ENCODE data around the gene TRIM34. TPM values are rescaled to one million over a fixed set of nuclear protein-coding genes. Genes with fewer than 3 reads are reported as not detected.
A peak's percentile ranks its signal among the peaks of the same experiment; 100 is the strongest.

Gene TRIM34
- total and polyA plus RNA-seq, 10 of the 15 experiments (the other 5 are each of a cell fraction or from before 2014, with no cell fraction given): 16.7 to 51.4 (median 21.5) TPM

DNA sequence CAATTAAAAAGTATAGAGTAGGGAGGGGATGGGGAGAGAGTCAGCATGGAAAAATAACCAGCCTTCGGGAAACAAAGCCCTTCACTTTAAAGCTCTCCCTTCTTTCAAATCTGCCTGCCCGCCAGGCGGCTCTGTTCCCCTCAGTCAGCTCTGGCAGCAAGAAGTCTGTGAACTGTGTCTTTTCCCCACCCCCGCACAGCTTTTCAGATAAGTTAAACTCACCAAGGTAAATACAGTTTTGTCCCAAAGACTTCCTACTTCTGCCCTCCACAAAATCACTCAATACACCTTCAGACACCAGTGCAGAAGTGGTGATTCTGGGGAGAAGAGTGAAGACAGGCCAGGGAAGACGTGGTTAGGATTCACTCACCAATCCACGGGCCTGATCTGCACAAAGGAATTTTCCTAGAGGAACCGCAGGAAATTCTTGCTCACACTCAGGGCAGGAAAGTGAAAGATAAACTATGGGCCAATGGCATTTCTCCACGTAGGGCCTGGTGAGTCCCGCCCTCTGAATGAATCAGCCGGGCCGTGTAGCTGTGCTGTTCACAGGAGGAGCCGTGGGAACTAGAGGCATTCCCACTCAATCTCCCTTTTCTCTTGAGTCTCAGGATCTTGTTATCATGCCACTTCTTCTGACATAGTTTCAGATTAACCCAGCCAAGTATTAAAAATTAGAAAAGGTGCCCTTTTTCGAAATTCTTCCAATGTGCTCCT is 60.0 kb downstream of the TRIM34 start, which contains the start of gene TRIM5 (continued):
- TF ChIP-seq, protein P1, sequence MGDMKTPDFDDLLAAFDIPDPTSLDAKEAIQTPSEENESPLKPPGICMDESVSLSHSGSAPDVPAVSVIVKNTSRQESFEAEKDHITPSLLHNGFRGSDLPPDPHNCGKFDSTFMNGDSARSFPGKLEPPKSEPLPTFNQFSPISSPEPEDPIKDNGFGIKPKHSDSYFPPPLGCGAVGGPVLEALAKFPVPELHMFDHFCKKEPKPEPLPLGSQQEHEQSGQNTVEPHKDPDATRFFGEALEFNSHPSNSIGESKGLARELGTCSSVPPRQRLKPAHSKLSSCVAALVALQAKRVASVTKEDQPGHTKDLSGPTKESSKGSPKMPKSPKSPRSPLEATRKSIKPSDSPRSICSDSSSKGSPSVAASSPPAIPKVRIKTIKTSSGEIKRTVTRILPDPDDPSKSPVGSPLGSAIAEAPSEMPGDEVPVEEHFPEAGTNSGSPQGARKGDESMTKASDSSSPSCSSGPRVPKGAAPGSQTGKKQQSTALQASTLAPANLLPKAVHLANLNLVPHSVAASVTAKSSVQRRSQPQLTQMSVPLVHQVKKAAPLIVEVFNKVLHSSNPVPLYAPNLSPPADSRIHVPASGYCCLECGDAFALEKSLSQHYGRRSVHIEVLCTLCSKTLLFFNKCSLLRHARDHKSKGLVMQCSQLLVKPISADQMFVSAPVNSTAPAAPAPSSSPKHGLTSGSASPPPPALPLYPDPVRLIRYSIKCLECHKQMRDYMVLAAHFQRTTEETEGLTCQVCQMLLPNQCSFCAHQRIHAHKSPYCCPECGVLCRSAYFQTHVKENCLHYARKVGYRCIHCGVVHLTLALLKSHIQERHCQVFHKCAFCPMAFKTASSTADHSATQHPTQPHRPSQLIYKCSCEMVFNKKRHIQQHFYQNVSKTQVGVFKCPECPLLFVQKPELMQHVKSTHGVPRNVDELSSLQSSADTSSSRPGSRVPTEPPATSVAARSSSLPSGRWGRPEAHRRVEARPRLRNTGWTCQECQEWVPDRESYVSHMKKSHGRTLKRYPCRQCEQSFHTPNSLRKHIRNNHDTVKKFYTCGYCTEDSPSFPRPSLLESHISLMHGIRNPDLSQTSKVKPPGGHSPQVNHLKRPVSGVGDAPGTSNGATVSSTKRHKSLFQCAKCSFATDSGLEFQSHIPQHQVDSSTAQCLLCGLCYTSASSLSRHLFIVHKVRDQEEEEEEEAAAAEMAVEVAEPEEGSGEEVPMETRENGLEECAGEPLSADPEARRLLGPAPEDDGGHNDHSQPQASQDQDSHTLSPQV (IDR thresholded peaks at IDR 0.05): no peak
- TF ChIP-seq SPI1 (IDR thresholded peaks at IDR 0.05; ENCODE audit: borderline replicate concordance, insufficient read depth, low read depth, low read length) (peak; percentile 56), ZNF24 (IDR thresholded peaks at IDR 0.05) (no peak), NFIC (IDR thresholded peaks at IDR 0.05; ENCODE audit: low read depth, low read length) (0 out of 2 replicates have a peak, but pooled peaks have one; percentile 66), CREB1 (IDR thresholded peaks at IDR 0.05; ENCODE audit: low read depth) (peak; percentile 77), RAD21 (IDR thresholded peaks at IDR 0.05; ENCODE audit: insufficient read depth, low read depth, low read length) (peak; percentile 80), GABPA (IDR thresholded peaks at IDR 0.05; ENCODE audit: low read depth) (no peak), CEBPB (IDR thresholded peaks at IDR 0.05; ENCODE audit: borderline replicate concordance in 1 of 2, low read depth in 2 of 2, low read length in 2 of 2) (no peak), IKZF1 (conservative IDR thresholded peaks at IDR 0.05) (peak; percentile 98), CHD2 (IDR thresholded peaks at IDR 0.05; ENCODE audit: borderline replicate concordance, low read depth, low read length) (0 out of 2 replicates have a peak, but pooled peaks have one; percentile 13), SP1 (IDR thresholded peaks at IDR 0.05; ENCODE audit: low read depth, low read length) (peak; percentile 41), EZH2 (IDR thresholded peaks at IDR 0.05; ENCODE audit: borderline replicate concordance, control insufficient read depth, low read depth, low read length) (no peak), MTA2 (IDR thresholded peaks at IDR 0.05; ENCODE audit: low read depth) (peak; percentile 43; the same call in 1 of the 2 replicates), EED (IDR thresholded peaks at IDR 0.05; ENCODE audit: low read depth) (peak; percentile 95)
- TF ChIP-seq, protein P2, sequence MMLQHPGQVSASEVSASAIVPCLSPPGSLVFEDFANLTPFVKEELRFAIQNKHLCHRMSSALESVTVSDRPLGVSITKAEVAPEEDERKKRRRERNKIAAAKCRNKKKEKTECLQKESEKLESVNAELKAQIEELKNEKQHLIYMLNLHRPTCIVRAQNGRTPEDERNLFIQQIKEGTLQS (IDR thresholded peaks at IDR 0.05; ENCODE audit: borderline replicate concordance, extremely low read depth, low read depth, low read length): 0 out of 2 replicates have a peak, but pooled peaks have one; percentile 4
